Measurements from ENCODE around the gene YWHAH. TPM values are rescaled to one million over a fixed set of nuclear protein-coding genes. Genes with fewer than 3 reads are reported as not detected.

Gene YWHAH
- total RNA-seq, 2 donors from 2014 or later = 62.6 to 77.8 TPM

DNA sequence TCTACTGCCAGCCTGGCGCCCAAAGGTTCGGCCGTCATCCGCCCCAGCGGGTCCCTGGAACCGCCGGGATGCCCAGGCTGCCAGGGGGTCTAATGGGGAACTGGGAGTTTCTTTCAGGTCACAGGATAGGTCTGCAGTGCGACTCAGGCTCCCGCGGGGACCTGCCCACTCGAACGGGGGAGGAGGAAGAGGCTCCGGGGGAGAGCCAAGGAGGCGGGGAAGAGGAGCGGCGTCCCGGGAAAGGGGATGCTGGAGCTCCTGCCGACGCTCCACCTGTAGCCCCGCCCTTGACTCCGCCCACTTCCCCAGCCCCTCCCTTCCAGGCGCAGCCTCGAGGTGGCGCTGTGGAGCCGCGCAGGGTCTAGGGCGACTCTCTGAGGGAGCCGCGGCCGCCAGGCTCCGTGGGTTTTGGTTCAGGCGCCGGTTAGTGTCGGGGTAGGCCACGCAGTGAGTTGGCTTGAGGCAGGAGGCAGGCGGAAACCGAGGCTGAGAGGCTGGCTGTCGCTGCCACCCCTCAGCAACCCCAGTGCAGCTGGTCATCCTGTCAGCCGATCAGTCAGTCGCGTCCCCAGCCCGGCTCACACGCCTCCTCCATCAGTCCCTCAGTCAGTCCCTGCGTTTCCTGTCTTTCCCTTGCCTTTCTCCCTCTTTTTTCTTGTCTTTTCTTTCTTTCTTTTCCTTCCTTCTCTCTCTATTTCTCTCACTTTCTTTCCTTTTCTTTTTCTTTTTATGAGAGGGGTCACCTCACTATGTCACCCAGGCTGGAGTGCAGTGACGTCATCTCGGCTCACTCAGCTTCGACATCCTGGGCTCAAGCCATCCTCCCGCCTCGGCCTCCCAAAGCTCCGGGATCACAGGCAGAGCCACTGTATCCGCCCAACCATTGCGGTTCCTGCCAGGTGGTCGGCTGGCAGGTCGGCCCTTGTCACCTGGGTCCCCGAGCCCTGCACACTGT is 26.4 kb downstream of the YWHAH start:
- intact Hi-C loops (cut with DNase I) = loop anchor here (10.0 kb wide), 2 partner anchors 234 to 504 kb away; partner anchors contain the start of genes FBXO7 and RFPL2
- 13 to 21% methylated on average over 37 to 55 of the region's 55 CpGs for WGBS, 2 donors
- Histone ChIP-seq H3K27ac (peak overlapping the region in 1 of 4 donors; percentile 35), H3K4me3 (peak overlapping the region in 1 of 2 donors; percentile 4), H3K9me3 (no peaks in the 10 kb centered on the region), H3K4me1 (peaks cover 21% of the 10 kb centered on the region), H3K36me3 (replicated peaks in 1 of 2; ENCODE audit: insufficient read depth in 1 of 2, low read depth in 2 of 2) (no peaks in the 10 kb centered on the region), H3K27me3 (no peaks in the 10 kb centered on the region)
- peak; percentile 89 for ATAC-seq
- peak; percentile 78 to 83 (median 81) for DNase-seq
- TF ChIP-seq, protein P1, sequence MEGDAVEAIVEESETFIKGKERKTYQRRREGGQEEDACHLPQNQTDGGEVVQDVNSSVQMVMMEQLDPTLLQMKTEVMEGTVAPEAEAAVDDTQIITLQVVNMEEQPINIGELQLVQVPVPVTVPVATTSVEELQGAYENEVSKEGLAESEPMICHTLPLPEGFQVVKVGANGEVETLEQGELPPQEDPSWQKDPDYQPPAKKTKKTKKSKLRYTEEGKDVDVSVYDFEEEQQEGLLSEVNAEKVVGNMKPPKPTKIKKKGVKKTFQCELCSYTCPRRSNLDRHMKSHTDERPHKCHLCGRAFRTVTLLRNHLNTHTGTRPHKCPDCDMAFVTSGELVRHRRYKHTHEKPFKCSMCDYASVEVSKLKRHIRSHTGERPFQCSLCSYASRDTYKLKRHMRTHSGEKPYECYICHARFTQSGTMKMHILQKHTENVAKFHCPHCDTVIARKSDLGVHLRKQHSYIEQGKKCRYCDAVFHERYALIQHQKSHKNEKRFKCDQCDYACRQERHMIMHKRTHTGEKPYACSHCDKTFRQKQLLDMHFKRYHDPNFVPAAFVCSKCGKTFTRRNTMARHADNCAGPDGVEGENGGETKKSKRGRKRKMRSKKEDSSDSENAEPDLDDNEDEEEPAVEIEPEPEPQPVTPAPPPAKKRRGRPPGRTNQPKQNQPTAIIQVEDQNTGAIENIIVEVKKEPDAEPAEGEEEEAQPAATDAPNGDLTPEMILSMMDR (IDR thresholded peaks at IDR 0.05) = peak; percentile 83 to 96 (median 91)
- peak in 1 of 3 donors; percentile 27 for TF ChIP-seq POLR2A (IDR thresholded peaks at IDR 0.05)

- Histone ChIP-seq H3K36me3 (replicated peaks in 1 of 2; ENCODE audit: insufficient read depth in 1 of 2, low read depth in 2 of 2) (no peaks in the 10 kb centered on the region), H3K27ac (no peak overlapping the region), H3K4me1 (peaks cover 21% of the 10 kb centered on the region), H3K9me3 (no peaks in the 10 kb centered on the region), H3K4me3 (no peak overlapping the region), H3K27me3 (no peaks in the 10 kb centered on the region)
- intact Hi-C loops (cut with DNase I) = loop anchor here (10.0 kb wide), 2 partner anchors 233 to 503 kb away; partner anchors contain the start of genes FBXO7 and RFPL2
- DNase-seq = no peak
- ATAC-seq = no peak
- no peak for TF ChIP-seq POLR2A (IDR thresholded peaks at IDR 0.05)
- TF ChIP-seq, protein P1 (IDR thresholded peaks at IDR 0.05) = no peak
- 40 to 80% methylated on average over 2 to 13 of the region's 14 CpGs for WGBS, 2 donors
These were observed 27.8 kb downstream of the YWHAH start for GRCh38 chr22:31972180-31972579.

DNA sequence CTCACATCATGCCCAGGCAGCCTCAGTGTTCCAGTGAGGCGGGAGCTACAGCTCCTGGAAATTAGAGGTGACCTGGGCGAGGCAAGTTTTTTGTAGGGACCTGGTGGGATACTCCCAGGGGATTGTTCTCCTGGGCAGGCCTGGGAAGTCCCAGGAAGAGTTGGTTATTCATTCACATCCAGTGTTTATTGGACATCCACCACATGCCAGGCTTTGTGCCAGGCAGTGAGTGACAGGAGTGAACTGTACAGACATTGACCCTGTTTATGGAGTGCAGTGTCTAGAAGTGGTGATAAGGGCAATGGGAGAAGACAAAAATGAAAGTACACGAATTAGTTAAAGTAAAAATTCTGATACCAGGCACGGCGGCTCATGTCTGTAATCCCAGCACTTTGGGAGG is 29.4 kb downstream of the YWHAH start:
- peaks cover 21% of the 10 kb centered on the region for H3K4me1 ChIP-seq
- ATAC-seq = peak; percentile 24
- no peaks in the 10 kb centered on the region for H3K27me3 ChIP-seq
- H3K9me3 ChIP-seq = no peaks in the 10 kb centered on the region
- H3K27ac ChIP-seq = peak overlapping the region in 3 of 4 donors; percentile 55 to 74 (median 57)
- peak; percentile 33 to 71 (median 57) for DNase-seq
- TF ChIP-seq POLR2A (IDR thresholded peaks at IDR 0.05) = no peak
- TF ChIP-seq, protein P1 (IDR thresholded peaks at IDR 0.05) = no peak
- no peak overlapping the region for H3K4me3 ChIP-seq
- H3K36me3 ChIP-seq (replicated peaks in 1 of 2; ENCODE audit: insufficient read depth in 1 of 2, low read depth in 2 of 2) = no peaks in the 10 kb centered on the region
- WGBS, 2 donors = 35 to 54% methylated on average over 5 of the region's 5 CpGs
- intact Hi-C loops (cut with DNase I) = loop anchor here (10.0 kb wide), 2 partner anchors 231 to 501 kb away; partner anchors contain the start of genes FBXO7 and RFPL2

DNA sequence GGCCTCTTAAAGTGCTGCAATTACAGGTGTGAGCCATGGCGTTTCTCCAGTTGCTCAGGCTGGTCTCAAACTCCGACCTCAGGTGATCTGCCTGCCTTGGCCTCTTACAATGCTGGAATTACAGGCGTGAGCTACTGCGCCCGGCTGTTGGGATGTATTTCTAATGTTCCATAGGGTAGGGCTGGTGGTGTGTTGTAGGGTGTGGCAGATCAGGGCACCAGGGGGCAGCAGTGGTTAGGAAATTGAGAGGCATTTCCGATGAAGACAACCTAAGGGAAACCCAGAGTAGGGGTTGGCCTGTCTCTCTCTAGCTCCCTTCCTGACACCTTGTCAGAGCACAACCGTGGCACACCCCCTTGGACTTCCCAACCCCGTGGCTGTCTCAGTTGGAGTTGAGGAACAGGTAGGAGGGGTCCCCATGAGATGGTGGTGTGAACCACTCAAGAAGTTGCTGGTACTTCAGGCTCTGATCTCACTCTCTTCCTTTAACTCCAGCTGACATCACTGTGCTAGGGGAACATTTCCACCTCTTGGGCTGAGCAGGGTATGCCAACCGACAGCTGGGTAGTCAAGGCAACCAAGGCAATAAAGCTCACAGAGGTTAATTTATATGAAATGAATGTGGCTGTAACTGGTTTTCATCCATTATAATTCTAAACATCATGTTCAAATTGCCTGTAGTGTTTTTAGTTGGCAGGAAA is 33.0 kb downstream of the YWHAH start:
- Histone ChIP-seq H3K4me1 (peaks cover 10% of the 10 kb centered on the region), H3K27ac (no peak overlapping the region), H3K27me3 (no peaks in the 10 kb centered on the region), H3K4me3 (no peak overlapping the region), H3K9me3 (no peaks in the 10 kb centered on the region), H3K36me3 (replicated peaks in 1 of 2; ENCODE audit: insufficient read depth in 1 of 2, low read depth in 2 of 2) (no peaks in the 10 kb centered on the region)
- DNase-seq (peak; percentile 81 to 89 (median 82)), ATAC-seq (peak; percentile 85)
- TF ChIP-seq, protein P1 (IDR thresholded peaks at IDR 0.05) = peak; percentile 36 to 82 (median 76)
- no peak for TF ChIP-seq POLR2A (IDR thresholded peaks at IDR 0.05)
- intact Hi-C loops (cut with DNase I) = loop anchor here (10.0 kb wide), 2 partner anchors 228 to 498 kb away; partner anchors contain the start of genes FBXO7 and RFPL2
- 6 to 7% methylated on average over 5 to 9 of the region's 9 CpGs for WGBS, 2 donors

All from body of pancreas (tissue), 4 donors.